SKM-1 (cell line): ENCODE data around the gene RBM25.

Source experiments
- DNase-seq: peaks from one replicate; lab custom pipeline; 2025; ENCODE audit not compliant: unreplicated experiment; lab: John Stamatoyannopoulos, UW

RBM25 gene

DNA sequence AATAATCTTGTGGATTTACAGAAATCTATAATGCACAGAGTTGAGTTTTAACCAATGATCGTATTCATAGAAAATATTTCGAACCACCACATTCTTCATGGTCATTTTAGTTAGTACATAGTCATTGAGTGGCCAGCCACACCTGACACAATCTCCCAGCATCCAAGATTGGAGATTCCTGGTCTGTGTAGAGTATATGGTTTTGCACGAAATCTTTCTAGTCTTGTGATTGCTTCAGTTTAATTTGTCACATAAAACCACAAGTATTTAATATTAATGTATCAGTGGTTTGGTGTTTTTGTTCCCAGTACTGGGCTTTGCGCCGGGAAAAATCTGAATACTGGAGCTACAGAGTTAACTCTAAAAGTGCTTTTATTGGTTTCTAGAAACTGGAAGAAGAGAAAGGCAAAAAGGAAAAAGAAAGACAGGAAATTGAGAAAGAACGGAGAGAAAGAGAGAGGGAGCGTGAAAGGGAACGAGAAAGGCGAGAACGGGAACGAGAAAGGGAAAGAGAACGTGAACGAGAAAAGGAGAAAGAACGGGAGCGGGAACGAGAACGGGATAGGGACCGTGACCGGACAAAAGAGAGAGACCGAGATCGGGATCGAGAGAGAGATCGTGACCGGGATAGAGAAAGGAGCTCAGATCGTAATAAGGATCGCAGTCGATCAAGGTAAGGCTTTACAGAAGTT is 44.6 kb downstream of the RBM25 start:
- DNase-seq: no peak

DNA sequence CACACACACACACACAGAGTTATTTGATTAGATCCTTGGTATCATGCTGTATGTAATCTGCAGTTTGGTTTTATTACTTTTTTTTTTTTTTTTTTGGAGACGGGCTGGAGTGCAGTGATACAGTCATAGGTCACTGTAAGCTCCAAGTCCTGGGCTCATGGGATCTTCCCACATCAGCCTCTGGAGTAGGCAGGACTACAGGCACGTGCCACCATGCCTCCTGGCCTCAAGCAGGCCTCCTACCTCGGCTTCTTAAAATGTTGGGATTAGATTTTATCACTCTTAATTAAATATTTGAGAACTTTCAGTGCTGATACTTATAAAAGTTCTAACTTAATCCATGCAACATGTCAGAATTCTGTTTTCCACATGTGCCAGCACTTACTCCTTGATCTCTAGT is 46.7 kb downstream of the RBM25 start:
- DNase-seq: no peak

GRCh38 chr14:73105727-73106126 is 47.4 kb downstream of the RBM25 start:
- DNase-seq: no peak

DNA sequence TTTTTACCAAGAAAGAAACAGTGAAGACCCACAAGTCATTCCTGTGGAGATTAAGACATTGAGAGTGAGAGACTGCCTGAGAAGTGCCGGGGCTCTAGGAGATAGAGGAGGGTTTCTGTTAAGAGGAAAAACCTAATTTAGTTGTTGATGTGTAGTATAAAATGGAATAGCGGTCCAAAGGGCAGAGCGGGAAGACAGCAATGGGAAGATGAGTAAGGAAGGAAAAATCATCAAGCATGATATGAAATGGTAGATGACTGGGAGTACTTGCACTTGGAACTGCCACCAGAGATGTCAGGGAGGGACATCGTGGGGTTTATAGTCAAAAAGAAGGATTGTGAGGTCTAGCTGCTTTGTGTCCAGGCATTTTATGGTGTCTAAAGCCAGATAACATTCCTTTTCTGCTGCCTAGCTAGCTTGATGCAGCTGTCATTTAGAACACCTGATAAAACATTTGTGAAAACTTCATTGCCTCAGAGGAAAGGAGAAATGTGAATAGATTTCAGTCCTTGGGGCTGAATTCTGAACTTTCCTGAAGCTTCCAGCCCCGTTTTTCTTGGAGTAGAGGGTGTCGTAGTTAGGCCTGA is 57.8 kb downstream of the RBM25 start:
- DNase-seq: no peak

DNA sequence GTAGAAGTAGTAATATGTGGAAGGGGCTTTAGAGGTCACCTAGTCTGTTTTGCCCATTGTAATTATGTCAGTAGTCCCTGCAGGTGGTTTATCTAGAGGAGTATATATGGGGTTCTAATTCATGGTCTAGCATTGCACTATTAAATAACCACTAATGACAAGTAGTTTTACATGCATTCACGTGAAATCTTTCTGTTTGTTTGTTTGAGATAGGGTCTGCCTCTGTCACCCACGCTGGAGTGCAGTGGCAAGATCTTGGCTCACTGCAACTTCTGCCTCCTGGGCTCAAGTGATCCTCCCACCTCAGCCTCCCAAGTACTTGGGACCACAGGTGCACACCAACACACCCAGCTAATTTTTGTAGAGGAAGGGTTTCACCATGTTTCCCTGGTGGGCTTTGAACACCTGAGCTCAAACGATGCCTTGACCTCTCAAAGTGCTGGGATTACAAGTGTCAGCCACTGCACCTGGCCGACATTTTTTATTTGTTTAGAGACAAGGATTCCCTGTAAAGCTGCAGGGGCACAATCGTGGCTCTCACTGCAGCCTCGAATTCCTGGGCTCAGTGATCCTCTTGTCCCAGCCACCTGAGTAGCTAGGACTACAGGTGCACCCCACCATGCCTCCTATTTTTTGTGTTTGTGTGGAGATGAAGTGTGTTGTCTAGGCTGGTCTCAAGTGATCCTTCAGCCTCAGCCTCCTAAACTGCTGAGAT is 66.0 kb downstream of the RBM25 start:
- no peak for DNase-seq

GRCh38 chr14:73125169-73125588 is 66.8 kb downstream of the RBM25 start:
- no peak for DNase-seq

- no peak for DNase-seq
Observed at GRCh38 chr14:73125746-73126145, 67.4 kb downstream of the RBM25 start.

- no peak for DNase-seq
Observed at GRCh38 chr14:73133795-73134194, 75.5 kb downstream of the RBM25 start.

DNA sequence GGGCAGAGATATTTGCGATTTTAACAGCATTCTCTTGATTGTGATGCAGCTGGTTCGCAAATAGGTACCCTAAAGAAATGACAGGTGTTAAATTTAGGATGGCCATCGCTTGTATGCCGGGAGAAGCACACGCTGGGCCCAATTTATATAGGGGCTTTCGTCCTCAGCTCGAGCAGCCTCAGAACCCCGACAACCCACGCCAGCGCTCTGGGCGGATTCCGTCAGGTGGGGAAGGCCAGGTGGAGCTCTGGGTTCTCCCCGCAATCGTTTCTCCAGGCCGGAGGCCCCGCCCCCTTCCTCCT is 77.7 kb downstream of the RBM25 start:
- DNase-seq: no peak

DNA sequence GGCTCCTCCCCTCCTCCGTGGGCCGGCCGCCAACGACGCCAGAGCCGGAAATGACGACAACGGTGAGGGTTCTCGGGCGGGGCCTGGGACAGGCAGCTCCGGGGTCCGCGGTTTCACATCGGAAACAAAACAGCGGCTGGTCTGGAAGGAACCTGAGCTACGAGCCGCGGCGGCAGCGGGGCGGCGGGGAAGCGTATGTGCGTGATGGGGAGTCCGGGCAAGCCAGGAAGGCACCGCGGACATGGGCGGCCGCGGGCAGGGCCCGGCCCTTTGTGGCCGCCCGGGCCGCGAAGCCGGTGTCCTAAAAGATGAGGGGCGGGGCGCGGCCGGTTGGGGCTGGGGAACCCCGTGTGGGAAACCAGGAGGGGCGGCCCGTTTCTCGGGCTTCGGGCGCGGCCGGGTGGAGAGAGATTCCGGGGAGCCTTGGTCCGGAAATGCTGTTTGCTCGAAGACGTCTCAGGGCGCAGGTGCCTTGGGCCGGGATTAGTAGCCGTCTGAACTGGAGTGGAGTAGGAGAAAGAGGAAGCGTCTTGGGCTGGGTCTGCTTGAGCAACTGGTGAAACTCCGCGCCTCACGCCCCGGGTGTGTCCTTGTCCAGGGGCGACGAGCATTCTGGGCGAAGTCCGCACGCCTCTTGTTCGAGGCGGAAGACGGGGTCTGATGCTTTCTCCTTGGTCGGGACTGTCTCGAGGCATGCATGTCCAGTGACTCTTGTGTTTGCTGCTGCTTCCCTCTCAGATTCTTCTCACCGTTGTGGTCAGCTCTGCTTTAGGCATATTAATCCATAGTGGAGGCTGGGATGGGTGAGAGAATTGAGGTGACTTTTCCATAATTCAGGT is 78.3 kb downstream of the RBM25 start, which contains the start of gene PSEN1:
TSS of gene PSEN1 (plus strand) at position 121 of the 839 bp plus-strand sequence. CDS start 11,513 bp downstream, outside the sequence.
- DNase-seq: peak; percentile 46

DNA sequence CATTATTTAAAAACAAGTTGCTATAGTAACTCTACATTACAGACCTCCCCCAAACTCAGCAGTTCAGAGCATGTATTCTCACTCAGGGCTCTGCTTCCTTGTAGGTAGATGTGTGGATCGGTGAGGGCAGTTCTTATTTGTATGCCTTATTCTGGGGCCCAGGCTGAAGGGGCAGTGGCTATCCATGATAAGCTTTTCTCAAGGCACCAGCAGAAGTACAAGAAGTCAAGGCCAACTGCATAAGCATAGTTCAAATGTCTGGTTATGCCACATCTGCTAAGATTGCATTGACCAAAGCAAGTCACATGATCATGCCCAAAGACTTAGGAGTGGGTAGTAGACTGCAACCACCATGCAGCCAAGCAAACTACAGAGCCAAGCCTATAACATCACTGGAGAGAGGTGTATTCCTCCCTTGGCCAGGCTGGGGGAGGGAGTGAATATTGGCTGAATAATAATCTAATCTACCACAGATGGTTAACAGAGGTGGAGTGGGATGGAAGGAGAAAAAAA is 82.5 kb downstream of the RBM25 start:
- DNase-seq: no peak

DNA sequence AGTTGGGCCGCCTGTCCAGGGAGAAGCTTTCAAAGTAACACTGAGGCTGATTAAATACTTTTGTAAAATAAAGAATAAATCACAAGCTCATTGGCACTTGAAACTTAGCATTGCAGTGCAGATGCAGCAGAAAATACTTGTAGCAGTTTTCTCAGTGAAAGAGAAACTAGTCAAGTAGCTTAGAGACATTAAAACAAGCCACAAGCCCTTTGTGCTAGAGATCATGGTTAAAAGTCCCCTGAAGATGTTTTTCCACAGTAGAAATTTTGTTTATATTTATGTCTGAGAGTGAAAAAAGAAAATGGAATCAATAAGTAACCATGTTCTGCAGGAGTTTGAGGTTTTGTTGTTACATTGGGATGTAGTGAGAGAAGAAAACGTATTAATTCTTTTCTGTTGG is 83.9 kb downstream of the RBM25 start:
- DNase-seq: no peak

GRCh38 chr14:73143003-73143402 is 84.7 kb downstream of the RBM25 start:
- no peak for DNase-seq

- no peak for DNase-seq
Observed at GRCh38 chr14:73143617-73144016, 85.3 kb downstream of the RBM25 start.

DNA sequence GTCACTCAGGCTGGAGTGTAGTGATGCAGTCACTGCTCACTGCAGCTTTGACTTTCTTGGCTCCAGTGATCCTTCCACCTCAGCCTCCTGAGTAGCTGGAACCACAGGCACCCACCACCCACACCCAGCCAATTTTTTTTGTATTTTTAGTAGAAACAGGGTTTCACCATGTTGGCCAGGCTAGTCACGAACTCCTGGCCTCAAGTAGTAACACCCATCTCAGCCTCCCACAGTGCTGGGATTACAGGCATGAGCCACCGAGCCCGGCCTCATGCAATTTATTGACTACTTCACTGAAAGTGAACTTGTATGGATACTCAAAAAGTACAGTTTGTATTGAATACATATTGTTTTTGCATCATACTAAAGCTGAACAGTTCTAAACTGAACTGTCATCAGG is 87.0 kb downstream of the RBM25 start:
- no peak for DNase-seq

DNA sequence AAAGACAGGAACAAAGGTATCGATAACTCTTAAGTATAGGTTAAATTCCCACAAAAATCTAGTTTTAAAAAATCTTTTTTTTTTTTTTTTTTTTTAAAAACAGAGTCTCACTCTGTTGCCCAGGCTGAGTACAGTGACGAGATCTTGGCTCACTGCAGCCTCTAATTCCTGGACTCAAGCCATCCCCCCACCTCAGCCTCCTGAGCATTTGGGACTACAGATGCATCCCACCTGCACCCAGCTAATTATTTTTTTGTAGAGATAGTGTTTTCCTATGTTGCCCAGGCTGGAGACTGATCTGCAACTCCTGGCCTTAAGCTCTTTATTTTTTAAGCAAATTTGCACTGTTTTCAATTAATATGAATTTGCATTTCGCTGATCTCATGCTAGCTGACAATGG is 87.8 kb downstream of the RBM25 start:
- no peak for DNase-seq

- DNase-seq: no peak
Observed at GRCh38 chr14:73149753-73150152, 91.4 kb downstream of the RBM25 start.

- no peak for DNase-seq
Observed at GRCh38 chr14:73153272-73153671, 94.9 kb downstream of the RBM25 start.

DNA sequence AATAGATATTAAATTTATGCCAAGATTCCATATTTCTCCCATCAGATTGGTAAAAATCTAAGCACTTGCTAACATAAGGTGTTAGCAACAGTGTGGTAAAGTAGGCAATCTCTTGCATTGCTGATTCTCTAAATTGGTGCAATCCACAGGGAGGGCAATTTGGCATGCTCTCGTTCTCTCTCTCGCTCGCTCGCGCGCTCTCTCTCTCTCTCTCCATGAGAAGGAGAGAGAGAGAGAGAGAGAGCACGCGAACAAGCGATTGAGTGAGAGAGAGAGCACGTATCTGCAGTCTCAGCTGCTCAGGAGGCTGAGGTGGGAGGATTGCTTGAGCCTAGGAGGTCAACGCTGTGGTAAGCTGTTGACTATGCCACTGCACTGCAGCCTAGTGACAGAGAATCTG is 103.9 kb downstream of the RBM25 start:
- DNase-seq: no peak

DNA sequence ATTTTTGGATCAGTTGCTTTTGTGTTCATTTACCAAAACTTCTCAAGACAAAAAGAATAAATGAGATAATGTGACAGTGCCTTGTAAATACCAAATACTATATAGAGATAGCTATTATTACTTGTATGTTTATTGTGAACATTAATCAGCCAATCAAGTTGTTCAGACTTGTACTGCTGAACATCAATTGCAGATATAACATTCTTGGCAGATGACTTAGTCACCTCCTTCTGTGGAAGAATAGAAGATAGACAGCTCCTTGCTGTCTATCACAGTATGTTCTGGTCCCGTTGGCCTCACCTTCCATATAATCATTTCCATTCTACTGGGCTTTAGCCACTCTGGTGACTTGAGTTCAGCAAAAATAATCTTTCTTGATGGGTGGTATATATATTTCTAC is 108.1 kb downstream of the RBM25 start:
- DNase-seq: no peak

GRCh38 chr14:73167727-73168126 is 109.4 kb downstream of the RBM25 start:
- no peak for DNase-seq
